ENCODE data around the gene SPANXD. TPM values are rescaled to one million over a fixed set of nuclear protein-coding genes. Genes with fewer than 3 reads are reported as not detected.

SPANXD gene
- total and polyA plus RNA-seq, 9 of the 15 experiments (the other 6 are each of a cell fraction or from before 2014, with no cell fraction given), result 0.20 TPM; not detected in 8

GRCh38 chrX:141736656-141737055 lies 38.1 kb upstream of the SPANXD start (continued):
- TF ChIP-seq, protein P1, sequence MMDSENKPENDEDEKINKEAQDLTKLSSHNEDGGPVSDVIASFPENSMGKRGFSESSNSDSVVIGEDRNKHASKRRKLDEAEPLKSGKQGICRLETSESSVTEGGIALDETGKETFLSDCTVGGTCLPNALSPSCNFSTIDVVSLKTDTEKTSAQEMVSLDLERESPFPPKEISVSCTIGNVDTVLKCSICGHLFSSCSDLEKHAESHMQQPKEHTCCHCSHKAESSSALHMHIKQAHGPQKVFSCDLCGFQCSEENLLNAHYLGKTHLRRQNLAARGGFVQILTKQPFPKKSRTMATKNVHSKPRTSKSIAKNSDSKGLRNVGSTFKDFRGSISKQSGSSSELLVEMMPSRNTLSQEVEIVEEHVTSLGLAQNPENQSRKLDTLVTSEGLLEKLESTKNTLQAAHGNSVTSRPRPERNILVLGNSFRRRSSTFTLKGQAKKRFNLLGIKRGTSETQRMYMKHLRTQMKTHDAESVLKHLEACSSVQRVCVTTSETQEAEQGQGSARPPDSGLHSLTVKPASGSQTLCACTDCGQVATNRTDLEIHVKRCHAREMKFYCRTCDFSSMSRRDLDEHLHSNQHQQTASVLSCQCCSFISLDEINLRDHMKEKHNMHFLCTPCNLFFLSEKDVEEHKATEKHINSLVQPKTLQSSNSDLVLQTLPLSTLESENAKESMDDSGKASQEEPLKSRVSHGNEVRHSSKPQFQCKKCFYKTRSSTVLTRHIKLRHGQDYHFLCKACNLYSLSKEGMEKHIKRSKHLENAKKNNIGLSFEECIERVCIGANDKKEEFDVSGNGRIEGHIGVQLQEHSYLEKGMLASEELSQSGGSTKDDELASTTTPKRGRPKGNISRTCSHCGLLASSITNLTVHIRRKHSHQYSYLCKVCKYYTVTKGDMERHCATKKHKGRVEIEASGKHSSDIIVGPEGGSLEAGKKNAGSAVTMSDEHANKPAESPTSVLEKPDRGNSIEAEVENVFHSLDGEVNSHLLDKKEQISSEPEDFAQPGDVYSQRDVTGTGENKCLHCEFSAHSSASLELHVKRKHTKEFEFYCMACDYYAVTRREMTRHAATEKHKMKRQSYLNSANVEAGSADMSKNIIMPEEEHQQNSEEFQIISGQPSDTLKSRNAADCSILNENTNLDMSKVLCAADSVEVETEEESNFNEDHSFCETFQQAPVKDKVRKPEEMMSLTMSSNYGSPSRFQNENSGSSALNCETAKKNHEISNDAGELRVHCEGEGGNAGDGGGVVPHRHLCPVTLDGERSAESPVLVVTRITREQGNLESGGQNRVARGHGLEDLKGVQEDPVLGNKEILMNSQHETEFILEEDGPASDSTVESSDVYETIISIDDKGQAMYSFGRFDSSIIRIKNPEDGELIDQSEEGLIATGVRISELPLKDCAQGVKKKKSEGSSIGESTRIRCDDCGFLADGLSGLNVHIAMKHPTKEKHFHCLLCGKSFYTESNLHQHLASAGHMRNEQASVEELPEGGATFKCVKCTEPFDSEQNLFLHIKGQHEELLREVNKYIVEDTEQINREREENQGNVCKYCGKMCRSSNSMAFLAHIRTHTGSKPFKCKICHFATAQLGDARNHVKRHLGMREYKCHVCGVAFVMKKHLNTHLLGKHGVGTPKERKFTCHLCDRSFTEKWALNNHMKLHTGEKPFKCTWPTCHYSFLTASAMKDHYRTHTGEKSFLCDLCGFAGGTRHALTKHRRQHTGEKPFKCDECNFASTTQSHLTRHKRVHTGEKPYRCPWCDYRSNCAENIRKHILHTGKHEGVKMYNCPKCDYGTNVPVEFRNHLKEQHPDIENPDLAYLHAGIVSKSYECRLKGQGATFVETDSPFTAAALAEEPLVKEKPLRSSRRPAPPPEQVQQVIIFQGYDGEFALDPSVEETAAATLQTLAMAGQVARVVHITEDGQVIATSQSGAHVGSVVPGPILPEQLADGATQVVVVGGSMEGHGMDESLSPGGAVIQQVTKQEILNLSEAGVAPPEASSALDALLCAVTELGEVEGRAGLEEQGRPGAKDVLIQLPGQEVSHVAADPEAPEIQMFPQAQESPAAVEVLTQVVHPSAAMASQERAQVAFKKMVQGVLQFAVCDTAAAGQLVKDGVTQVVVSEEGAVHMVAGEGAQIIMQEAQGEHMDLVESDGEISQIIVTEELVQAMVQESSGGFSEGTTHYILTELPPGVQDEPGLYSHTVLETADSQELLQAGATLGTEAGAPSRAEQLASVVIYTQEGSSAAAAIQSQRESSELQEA (IDR thresholded peaks at IDR 0.05; ENCODE audit: low read depth), result no peak

- H3K4me1 ChIP-seq (replicated peaks in 1 of 2; ENCODE audit: control insufficient read depth in 2 of 2, insufficient read depth in 2 of 2, low read length in 2 of 2), result no peaks in the 10 kb centered on the region
- H3K27me3 ChIP-seq (ENCODE audit: control insufficient read depth in 2 of 2, insufficient read depth in 2 of 2, low read length in 2 of 2), result no peaks in the 10 kb centered on the region
- no peaks in the 10 kb centered on the region for H3K9me3 ChIP-seq (replicated peaks; ENCODE audit: control insufficient read depth, insufficient read depth, low read depth, low read length)
- intact Hi-C loops (cut with micrococcal nuclease) (no loop called here), in situ Hi-C loops (cut with MboI) (no loop called here)
- ATAC-seq (no peak), DNase-seq (ENCODE audit: extremely low read depth in 1 of 4, low spot score in 3 of 4) (no peak), FAIRE-seq (no peak)
- no peaks in the 10 kb centered on the region for H3K9me1 ChIP-seq (ENCODE audit: control insufficient read depth, insufficient read depth, low read length)
- H3K79me2 ChIP-seq (ENCODE audit: control insufficient read depth, insufficient read depth, low read length), result no peaks in the 10 kb centered on the region
- no peaks in the 10 kb centered on the region for H4K20me1 ChIP-seq (replicated peaks; ENCODE audit: control insufficient read depth, insufficient read depth, low read length)
- H3K36me3 ChIP-seq (ENCODE audit: control insufficient read depth, insufficient read depth, low read length), result no peaks in the 10 kb centered on the region
- 0% methylated on average over 2 of the region's 2 CpGs for WGBS (ENCODE audit: insufficient coverage, low coverage, missing lambda C conversion rate)
- H3K4me3 ChIP-seq, result no peak overlapping the region
- no peak overlapping the region for H3K27ac ChIP-seq (ENCODE audit: extremely low read depth, low read depth, low read length)
- H3K9ac ChIP-seq (ENCODE audit: insufficient read depth in 1 of 2, low read depth in 2 of 2, low read length in 2 of 2), result no peak overlapping the region
- CTCF ChIA-PET (ENCODE audit: low intra/inter-chr PET ratio), result no interaction called here
- BruUV-seq (replicated peaks), result no TSS peak
- POLR2A ChIA-PET, result no interaction called here
- H2AFZ ChIP-seq (ENCODE audit: low read depth, low read length), result no peak overlapping the region
- no peak overlapping the region for H3K4me2 ChIP-seq (ENCODE audit: insufficient read depth, low read length)
- TF ChIP-seq ZNF3 (CRISPR knock-in tag; IDR thresholded peaks at IDR 0.05), result no peak
- no peak for TF ChIP-seq EHMT2 (IDR thresholded peaks at IDR 0.05)
- TF ChIP-seq FOXK1 (CRISPR knock-in tag; IDR thresholded peaks at IDR 0.05; ENCODE audit: borderline replicate concordance), result no peak
- no peak for TF ChIP-seq MAZ (CRISPR knock-in tag; conservative IDR thresholded peaks at IDR 0.05 in 1 of 2, IDR thresholded peaks at IDR 0.05 in 1 of 2)
- TF ChIP-seq RBM25 (IDR thresholded peaks at IDR 0.05; ENCODE audit: low read depth, low read length, severe bottlenecking), result no peak
- no peak for TF ChIP-seq HDAC6 (IDR thresholded peaks at IDR 0.05; ENCODE audit: low read depth, low read length)
- TF ChIP-seq PATZ1 (CRISPR knock-in tag; IDR thresholded peaks at IDR 0.05; ENCODE audit: borderline replicate concordance), result no peak
- TF ChIP-seq ZNF436 (CRISPR knock-in tag; IDR thresholded peaks at IDR 0.05), result no peak
- TF ChIP-seq GTF2E2 (tag; IDR thresholded peaks at IDR 0.05), result no peak
- no peak for TF ChIP-seq RFX5 (IDR thresholded peaks at IDR 0.05; ENCODE audit: low read depth, low read length)
- no peak for TF ChIP-seq RUNX1 (IDR thresholded peaks at IDR 0.05; ENCODE audit: low read depth)
These were observed 34.8 kb upstream of the SPANXD start for GRCh38 chrX:141733371-141733770.
